ENCODE results near the gene PACSIN1.

The PACSIN1 gene

GRCh38 chr6:34516391-34517324, 50.8 kb downstream of the PACSIN1 start:
- no peak for DNase-seq

- no peak for DNase-seq
Measured at GRCh38 chr6:34517461-34517881, 51.6 kb downstream of the PACSIN1 start.

- no peak for DNase-seq
Measured at GRCh38 chr6:34517966-34518365, 52.1 kb downstream of the PACSIN1 start.

- no peak for DNase-seq
Measured at GRCh38 chr6:34518669-34519365, 52.9 kb downstream of the PACSIN1 start.

- no peak for DNase-seq
Measured at GRCh38 chr6:34519971-34520644, 54.2 kb downstream of the PACSIN1 start.

- DNase-seq = no peak
Measured at GRCh38 chr6:34520645-34521462, 55.0 kb downstream of the PACSIN1 start.

GRCh38 chr6:34521463-34522285, 55.8 kb downstream of the PACSIN1 start:
- no peak for DNase-seq

- DNase-seq = no peak
Measured at GRCh38 chr6:34522761-34523160, 56.9 kb downstream of the PACSIN1 start.

- DNase-seq = no peak
Measured at GRCh38 chr6:34523441-34524206, 57.7 kb downstream of the PACSIN1 start.

GRCh38 chr6:34524499-34524898, 58.6 kb downstream of the PACSIN1 start:
- DNase-seq = no peak

GRCh38 chr6:34524971-34525370, 59.1 kb downstream of the PACSIN1 start:
- DNase-seq = no peak

- no peak for DNase-seq
Measured at GRCh38 chr6:34525431-34526175, 59.7 kb downstream of the PACSIN1 start.

GRCh38 chr6:34526241-34526972, 60.5 kb downstream of the PACSIN1 start:
- no peak for DNase-seq

GRCh38 chr6:34526992-34527728, 61.3 kb downstream of the PACSIN1 start:
- DNase-seq = peak; percentile 96

GRCh38 chr6:34527751-34528670, 62.1 kb downstream of the PACSIN1 start:
- DNase-seq = no peak

- DNase-seq = no peak
Measured at GRCh38 chr6:34528996-34529664, 63.3 kb downstream of the PACSIN1 start.

Data from activated CD4-positive, alpha-beta T cell treated with anti-CD3 and anti-CD28 coated beads, Interleukin-10, Interleukin-2, amounts not matched to agents 100 ng/mL and 50 ng/mL, durations not matched to agents 16 hours and 8 hours (primary cell).